ENCODE data around the gene TNRC6B. TPM values are rescaled to one million over a fixed set of nuclear protein-coding genes. Genes with fewer than 3 reads are reported as not detected.
"Not testable (repeated sequence)": the region's sequence is repeated elsewhere in the genome, so short reads cannot be mapped to it uniquely, and the experiment has no call there.

Gene TNRC6B
- total RNA-seq, 2 experiments from 2014 or later, result 27.9 to 29.2 TPM

- CTCF ChIA-PET, result interaction anchor here (0.5 to 0.8 kb wide), 2 partner anchors 21 to 375 kb away, joined by 3 to 5 read pairs; no protein-coding TSS in a partner anchor
- POLR2A ChIA-PET, result interaction anchor here (0.6 to 0.7 kb wide), 2 partner anchors 11 to 20 kb away, joined by 4 to 12 read pairs; no protein-coding TSS in a partner anchor
These were observed 124.4 kb downstream of the TNRC6B start for GRCh38 chr22:40302149-40302548.

- CTCF ChIA-PET, result interaction anchor here (0.9 kb wide), 1 partner anchor 41 kb away, joined by 3 read pairs; no protein-coding TSS in a partner anchor
These were observed 127.9 kb downstream of the TNRC6B start for GRCh38 chr22:40305625-40306024.

GRCh38 chr22:40308999-40309573 lies 131.4 kb downstream of the TNRC6B start:
- ChIA-PET CTCF (no interaction called here), POLR2A (no interaction called here)

More at GRCh38 chr22:40305625-40306024, 127.9 kb downstream of the TNRC6B start:
- POLR2A ChIA-PET, result no interaction called here

GRCh38 chr22:40309631-40310030 lies 131.9 kb downstream of the TNRC6B start:
- CTCF ChIA-PET, result no interaction called here
- POLR2A ChIA-PET, result no interaction called here

GRCh38 chr22:40310081-40310767 lies 132.5 kb downstream of the TNRC6B start:
- ChIA-PET CTCF (no interaction called here), POLR2A (no interaction called here)

GRCh38 chr22:40310768-40311120 lies 133.0 kb downstream of the TNRC6B start:
- ChIA-PET POLR2A (no interaction called here), CTCF (no interaction called here)

GRCh38 chr22:40311646-40312045 lies 133.9 kb downstream of the TNRC6B start:
- CTCF ChIA-PET, POLR2A ChIA-PET: not testable (repeated sequence)

- CTCF ChIA-PET, result no interaction called here
These were observed 134.3 kb downstream of the TNRC6B start for GRCh38 chr22:40312050-40312449.

GRCh38 chr22:40313007-40313406 lies 135.3 kb downstream of the TNRC6B start:
- POLR2A ChIA-PET, result interaction anchor here (0.6 kb wide), 1 partner anchor 11 kb away, joined by 4 read pairs; no protein-coding TSS in a partner anchor
- CTCF ChIA-PET, result no interaction called here

More at GRCh38 chr22:40312050-40312449, 134.3 kb downstream of the TNRC6B start:
- POLR2A ChIA-PET, result no interaction called here

GRCh38 chr22:40314041-40314440 lies 136.3 kb downstream of the TNRC6B start:
- ChIA-PET CTCF (no interaction called here), POLR2A (no interaction called here)

- ChIA-PET CTCF (no interaction called here), POLR2A (no interaction called here)
These were observed 143.0 kb downstream of the TNRC6B start for GRCh38 chr22:40320687-40321086.

GRCh38 chr22:40322021-40322420 lies 144.3 kb downstream of the TNRC6B start:
- CTCF ChIA-PET, result interaction anchor here (0.6 to 1.4 kb wide), 4 partner anchors 24 to 378 kb away, joined by 3 read pairs; no protein-coding TSS in a partner anchor
- POLR2A ChIA-PET, result interaction anchor here (0.6 to 1.1 kb wide), 2 partner anchors 11 to 19 kb away, joined by 3 to 12 read pairs; no protein-coding TSS in a partner anchor

GRCh38 chr22:40322818-40323447 lies 145.2 kb downstream of the TNRC6B start:
- ChIA-PET POLR2A (interaction anchor here (0.6 to 1.1 kb wide), 2 partner anchors 10 to 20 kb away, joined by 3 to 12 read pairs; no protein-coding TSS in a partner anchor), CTCF (interaction anchor here (0.6 to 1.1 kb wide), 5 partner anchors 20 to 379 kb away, joined by 3 to 5 read pairs (median 3); no protein-coding TSS in a partner anchor)

GRCh38 chr22:40323681-40324171 lies 146.0 kb downstream of the TNRC6B start:
- CTCF ChIA-PET, result interaction anchor here (0.6 kb wide), 1 partner anchor 24 kb away, joined by 3 read pairs; no protein-coding TSS in a partner anchor
- POLR2A ChIA-PET, result interaction anchor here (0.7 to 0.8 kb wide), 3 partner anchors 12 to 208 kb away, joined by 3 to 6 read pairs (median 5); no protein-coding TSS in a partner anchor

- POLR2A ChIA-PET, result interaction anchor here (0.8 kb wide), 1 partner anchor 73 kb away, joined by 3 read pairs; no protein-coding TSS in a partner anchor
- CTCF ChIA-PET, result interaction anchor here (0.6 to 1.3 kb wide), 4 partner anchors 20 to 174 kb away, joined by 3 read pairs; no protein-coding TSS in a partner anchor
These were observed 147.0 kb downstream of the TNRC6B start for GRCh38 chr22:40324468-40325305.

GRCh38 chr22:40325315-40325714 lies 147.6 kb downstream of the TNRC6B start:
- ChIA-PET POLR2A (no interaction called here), CTCF (interaction anchor here (0.6 to 1.5 kb wide), 5 partner anchors 19 to 175 kb away, joined by 3 to 4 read pairs (median 3); no protein-coding TSS in a partner anchor)

- POLR2A ChIA-PET, result no interaction called here
- CTCF ChIA-PET, result interaction anchor here (1.5 kb wide), 2 partner anchors 19 to 21 kb away, joined by 3 to 4 read pairs; partner anchors contain the start of gene ADSL
These were observed 149.4 kb downstream of the TNRC6B start for GRCh38 chr22:40326905-40327735.
